Putamen (tissue), 1 donor: ENCODE results near the gene C16orf78.
A peak's percentile ranks its signal among the peaks of the same experiment; 100 is the strongest.

Experiments used
- DNase-seq: peaks from one replicate; pipeline ENCODE4 v3.0.0-alpha.2; 2016; ENCODE audit warnings: low spot score

Gene C16orf78

GRCh38 chr16:49395021-49395420 is 21.4 kb downstream of the C16orf78 start:
- no peak for DNase-seq

- no peak for DNase-seq
Observed at GRCh38 chr16:49396206-49396720, 22.7 kb downstream of the C16orf78 start.

GRCh38 chr16:49398761-49399160 is 25.2 kb downstream of the C16orf78 start:
- DNase-seq: no peak

- no peak for DNase-seq
Observed at GRCh38 chr16:49399594-49400364, 26.2 kb downstream of the C16orf78 start.

GRCh38 chr16:49400611-49401010 is 27.0 kb downstream of the C16orf78 start:
- no peak for DNase-seq

GRCh38 chr16:49405123-49405522 is 31.5 kb downstream of the C16orf78 start:
- no peak for DNase-seq

- DNase-seq: no peak
Observed at GRCh38 chr16:49405530-49405929, 31.9 kb downstream of the C16orf78 start.

- peak; percentile 67 for DNase-seq
Observed at GRCh38 chr16:49407873-49408550, 34.4 kb downstream of the C16orf78 start.

- no peak for DNase-seq
Observed at GRCh38 chr16:49409121-49409520, 35.5 kb downstream of the C16orf78 start.

GRCh38 chr16:49410226-49410625 is 36.6 kb downstream of the C16orf78 start:
- no peak for DNase-seq

- no peak for DNase-seq
Observed at GRCh38 chr16:49411121-49411970, 37.7 kb downstream of the C16orf78 start.

- DNase-seq: no peak
Observed at GRCh38 chr16:49414671-49415070, 41.1 kb downstream of the C16orf78 start.

- no peak for DNase-seq
Observed at GRCh38 chr16:49415083-49415482, 41.5 kb downstream of the C16orf78 start.

GRCh38 chr16:49416001-49416675 is 42.5 kb downstream of the C16orf78 start:
- DNase-seq: no peak

GRCh38 chr16:49417354-49417753 is 43.8 kb downstream of the C16orf78 start:
- DNase-seq: no peak

GRCh38 chr16:49419006-49419405 is 45.4 kb downstream of the C16orf78 start:
- no peak for DNase-seq

- DNase-seq: no peak
Observed at GRCh38 chr16:49419862-49420261, 46.3 kb downstream of the C16orf78 start.

- DNase-seq: no peak
Observed at GRCh38 chr16:49422896-49423295, 49.3 kb downstream of the C16orf78 start.

- DNase-seq: no peak
Observed at GRCh38 chr16:49424961-49425360, 51.4 kb downstream of the C16orf78 start.

GRCh38 chr16:49427771-49428170 is 54.2 kb downstream of the C16orf78 start:
- DNase-seq: no peak

GRCh38 chr16:49428808-49429207 is 55.2 kb downstream of the C16orf78 start:
- no peak for DNase-seq

GRCh38 chr16:49431040-49431439 is 57.4 kb downstream of the C16orf78 start:
- DNase-seq: no peak
